ENCODE results near the gene EPHA10. TPM values are rescaled to one million over a fixed set of nuclear protein-coding genes. Genes with fewer than 3 reads are reported as not detected.

EPHA10 gene
- total and polyA plus RNA-seq, 4 donors, result 0.05 to 0.25 (median 0.12) TPM; not detected in 1

DNA sequence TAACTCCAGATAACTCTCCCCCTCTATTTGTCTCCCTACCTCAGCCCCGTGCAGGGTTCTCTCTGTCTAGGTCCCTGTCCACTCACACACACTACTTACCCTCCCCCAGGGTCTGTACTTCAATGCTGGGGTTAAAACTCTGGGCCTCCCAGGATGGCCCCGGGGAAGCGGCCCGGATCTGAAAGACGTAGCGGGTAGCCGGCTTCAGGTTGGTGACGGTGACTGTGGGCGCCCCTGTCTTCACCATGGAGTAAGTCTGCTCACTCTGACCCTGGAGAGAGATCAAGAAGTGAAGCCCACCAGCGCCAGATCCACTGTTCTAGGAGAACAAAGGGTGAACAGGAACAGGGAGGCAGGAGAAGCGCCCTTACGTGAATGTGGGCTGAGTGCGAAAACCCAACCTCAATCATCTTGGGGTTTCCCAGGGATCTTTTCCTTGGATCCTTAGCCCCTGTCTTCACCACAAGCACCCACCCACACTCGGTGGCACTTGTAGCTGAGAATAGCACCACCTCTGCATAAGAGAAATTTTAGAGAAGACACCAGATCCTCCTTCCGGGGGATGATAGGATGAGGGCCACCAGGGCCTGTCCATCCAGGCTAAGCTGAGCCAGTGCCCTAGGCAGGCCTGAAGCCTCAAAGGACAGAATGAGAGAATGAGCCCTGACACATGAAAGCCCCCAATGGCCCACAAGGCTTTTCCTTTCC, 33.5 kb downstream of the EPHA10 start:
- H3K27ac ChIP-seq (ENCODE audit: low read depth in 1 of 2, low read length in 2 of 2), result no peak overlapping the region
- H3K4me3 ChIP-seq (ENCODE audit: low read length in 2 of 2), result no peak overlapping the region
- peak in 1 of 2 donors; percentile 55 for DNase-seq
- intact Hi-C loops (cut with DNase I), result no loop called here
- H3K9me3 ChIP-seq (ENCODE audit: control insufficient read depth, low read length), result no peaks in the 10 kb centered on the region
- no peaks in the 10 kb centered on the region for H3K36me3 ChIP-seq (ENCODE audit: control insufficient read depth in 1 of 2, insufficient read depth in 2 of 2, low read length in 1 of 2)
- peaks cover 0 to 1% of the 10 kb centered on the region in 2 donors for H3K27me3 ChIP-seq (ENCODE audit: control insufficient read depth in 1 of 2, insufficient read depth in 2 of 2, low read length in 1 of 2)
- WGBS, 2 donors, result 85 to 88% methylated on average over 15 of the region's 15 CpGs
- no peaks in the 10 kb centered on the region for H3K4me1 ChIP-seq (ENCODE audit: control insufficient read depth in 1 of 2, insufficient read depth in 2 of 2, low read length in 2 of 2)
- no peak for ATAC-seq (ENCODE audit: low FRiP score)

DNA sequence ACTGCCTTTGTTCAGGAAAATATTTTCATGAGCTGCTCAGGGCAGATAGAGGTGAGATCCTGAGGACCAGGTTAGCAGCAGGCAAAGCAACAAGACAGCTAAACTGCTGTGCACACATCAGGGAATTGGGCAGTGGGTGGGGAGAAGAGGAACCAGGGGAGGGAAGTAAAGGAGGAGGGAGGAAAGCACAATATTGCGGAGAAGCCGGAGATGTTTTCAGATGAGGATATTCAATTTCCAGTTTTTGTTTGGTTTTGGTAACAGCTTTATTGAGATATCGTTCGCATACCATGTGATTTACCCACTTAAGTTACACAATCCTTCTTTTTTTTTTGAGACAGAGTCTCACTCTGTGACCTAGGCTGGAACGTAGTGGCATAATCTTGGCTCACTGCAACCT, 34.5 kb downstream of the EPHA10 start:
- peak in 1 of 2 donors; percentile 3 for DNase-seq
- no peak for ATAC-seq (ENCODE audit: low FRiP score)
- H3K4me1 ChIP-seq (ENCODE audit: control insufficient read depth in 1 of 2, insufficient read depth in 2 of 2, low read length in 2 of 2), result no peaks in the 10 kb centered on the region
- peaks cover 0 to 1% of the 10 kb centered on the region in 2 donors for H3K27me3 ChIP-seq (ENCODE audit: control insufficient read depth in 1 of 2, insufficient read depth in 2 of 2, low read length in 1 of 2)
- WGBS, 2 donors, result 81% methylated on average over 5 of the region's 5 CpGs
- no peak overlapping the region for H3K4me3 ChIP-seq (ENCODE audit: low read length in 2 of 2)
- H3K36me3 ChIP-seq (ENCODE audit: control insufficient read depth in 1 of 2, insufficient read depth in 2 of 2, low read length in 1 of 2), result no peaks in the 10 kb centered on the region
- no peak overlapping the region for H3K27ac ChIP-seq (ENCODE audit: low read depth in 1 of 2, low read length in 2 of 2)
- intact Hi-C loops (cut with DNase I), result no loop called here
- no peaks in the 10 kb centered on the region for H3K9me3 ChIP-seq (ENCODE audit: control insufficient read depth, low read length)

DNA sequence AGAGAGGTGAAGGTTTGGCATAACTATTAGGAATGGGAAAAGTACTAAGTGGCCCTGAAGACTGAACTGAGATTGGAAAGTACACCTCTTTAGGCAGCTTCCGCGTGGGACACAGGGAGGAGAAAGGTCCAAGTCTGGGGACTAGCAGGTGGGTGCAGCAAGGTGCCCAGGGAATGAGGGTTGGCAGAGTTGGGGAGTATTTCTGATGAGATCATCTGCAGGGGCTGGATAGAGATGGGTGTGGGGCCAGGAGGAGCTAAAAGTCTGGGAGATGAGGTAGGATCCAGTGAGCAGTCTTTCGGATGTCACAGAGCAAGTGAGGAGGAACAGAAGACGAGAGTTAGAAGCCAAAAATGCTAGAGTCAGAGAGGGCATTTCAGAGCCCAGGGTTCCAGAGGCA, 36.5 kb downstream of the EPHA10 start:
- H3K4me1 ChIP-seq (ENCODE audit: control insufficient read depth in 1 of 2, insufficient read depth in 2 of 2, low read length in 2 of 2), result no peaks in the 10 kb centered on the region
- no peaks in the 10 kb centered on the region for H3K9me3 ChIP-seq (ENCODE audit: control insufficient read depth, low read length)
- 80 to 82% methylated on average over 4 of the region's 4 CpGs for WGBS, 2 donors
- H3K4me3 ChIP-seq (ENCODE audit: low read length in 2 of 2), result no peak overlapping the region
- no peaks in the 10 kb centered on the region for H3K36me3 ChIP-seq (ENCODE audit: control insufficient read depth in 1 of 2, insufficient read depth in 2 of 2, low read length in 1 of 2)
- no peak overlapping the region for H3K27ac ChIP-seq (ENCODE audit: low read depth in 1 of 2, low read length in 2 of 2)
- H3K27me3 ChIP-seq (ENCODE audit: control insufficient read depth in 1 of 2, insufficient read depth in 2 of 2, low read length in 1 of 2), result peaks cover 0 to 1% of the 10 kb centered on the region in 2 donors
- intact Hi-C loops (cut with DNase I), result no loop called here
- ATAC-seq (ENCODE audit: low FRiP score), result no peak
- peak in 1 of 2 donors; percentile 31 for DNase-seq

DNA sequence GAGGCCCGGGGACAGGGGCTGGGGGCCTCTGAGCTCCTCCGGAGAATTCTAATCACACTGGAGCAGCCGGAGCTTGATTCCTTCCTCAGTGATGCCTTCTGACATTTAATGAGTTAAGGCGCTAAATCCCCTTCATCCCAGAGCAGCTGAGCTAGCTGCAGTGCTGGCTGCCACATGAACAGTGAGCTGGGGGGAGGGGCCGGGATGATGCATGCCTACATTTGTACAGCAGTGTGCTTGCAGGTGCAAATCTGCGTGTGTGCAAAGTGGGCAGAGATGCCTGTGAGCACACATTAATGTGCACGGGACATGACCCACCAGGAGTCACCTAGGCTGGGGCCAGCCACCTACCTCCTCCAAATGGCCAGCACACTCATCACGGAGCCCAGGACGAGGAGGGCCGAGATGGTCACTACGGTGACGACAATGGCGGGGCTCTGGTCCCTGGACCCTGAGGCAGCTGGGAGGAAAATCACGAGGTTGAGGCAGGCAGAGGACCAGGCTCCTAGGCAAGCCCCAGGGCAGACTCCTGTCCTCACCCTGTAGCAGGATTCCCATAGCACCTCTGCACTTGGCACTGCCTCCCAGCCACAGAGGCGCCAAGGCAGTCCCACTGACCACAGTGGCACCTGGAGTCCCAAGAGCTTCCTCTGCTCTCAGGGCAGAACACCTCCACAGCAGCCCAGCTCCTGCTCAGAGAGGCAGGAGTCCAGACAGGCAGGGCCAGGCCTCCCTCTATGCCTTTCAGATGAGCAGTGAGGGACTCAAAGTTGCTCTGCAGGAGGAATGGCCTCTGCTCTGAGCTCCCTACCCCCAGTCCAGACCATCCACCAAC, 38.0 kb downstream of the EPHA10 start:
- Histone ChIP-seq H3K27ac (ENCODE audit: low read depth in 1 of 2, low read length in 2 of 2) (no peak overlapping the region), H3K4me1 (ENCODE audit: control insufficient read depth in 1 of 2, insufficient read depth in 2 of 2, low read length in 2 of 2) (no peaks in the 10 kb centered on the region), H3K4me3 (ENCODE audit: low read length in 2 of 2) (no peak overlapping the region), H3K9me3 (ENCODE audit: control insufficient read depth, low read length) (no peaks in the 10 kb centered on the region), H3K27me3 (ENCODE audit: control insufficient read depth in 1 of 2, insufficient read depth in 2 of 2, low read length in 1 of 2) (peaks cover 0 to 1% of the 10 kb centered on the region in 2 donors), H3K36me3 (ENCODE audit: control insufficient read depth in 1 of 2, insufficient read depth in 2 of 2, low read length in 1 of 2) (no peaks in the 10 kb centered on the region)
- 61 to 62% methylated on average over 15 of the region's 15 CpGs for WGBS, 2 donors
- DNase-seq (peak in 1 of 2 donors; percentile 63), ATAC-seq (ENCODE audit: low FRiP score) (peak; percentile 23)
- intact Hi-C loops (cut with DNase I), result no loop called here

DNA sequence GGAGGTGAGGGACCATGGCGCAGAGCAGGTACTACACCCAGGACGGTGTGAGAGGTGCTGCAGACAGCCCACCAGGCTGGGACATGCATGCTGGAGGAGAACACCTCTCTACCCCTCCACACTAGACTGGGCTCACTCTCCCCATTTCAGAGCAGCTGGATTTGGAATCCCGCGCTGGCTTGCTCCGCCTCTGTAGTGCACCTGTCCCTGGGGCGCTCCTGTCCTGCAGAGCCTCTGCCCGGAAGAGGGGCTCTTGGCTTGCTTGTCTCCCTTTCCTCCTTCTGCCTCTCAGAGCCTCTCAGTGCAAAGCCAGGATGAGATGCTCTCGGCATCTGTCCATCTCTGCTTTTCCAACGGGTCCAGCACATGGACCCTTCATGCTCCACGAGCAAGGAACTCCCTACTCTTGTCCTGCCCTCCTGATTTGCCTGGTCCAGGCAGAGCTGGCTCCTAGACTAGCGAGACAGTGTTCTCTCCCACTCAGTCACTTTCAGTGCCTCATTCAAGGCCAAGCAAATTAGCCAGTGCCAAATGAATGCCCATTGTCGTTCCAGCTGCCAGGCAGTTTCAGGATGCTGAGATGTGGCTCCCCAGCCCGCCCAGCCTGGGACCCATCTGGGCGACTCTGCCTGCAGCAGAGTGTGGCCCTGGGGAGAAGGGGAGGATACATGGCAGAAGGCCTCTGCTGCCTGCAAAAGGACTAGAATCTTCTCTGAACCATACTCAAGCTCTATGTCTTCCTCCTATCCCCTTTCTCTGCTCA, 38.9 kb downstream of the EPHA10 start:
- ATAC-seq (ENCODE audit: low FRiP score), result no peak
- H3K27me3 ChIP-seq (ENCODE audit: control insufficient read depth in 1 of 2, insufficient read depth in 2 of 2, low read length in 1 of 2), result peaks cover 0 to 1% of the 10 kb centered on the region in 2 donors
- intact Hi-C loops (cut with DNase I), result no loop called here

DNA sequence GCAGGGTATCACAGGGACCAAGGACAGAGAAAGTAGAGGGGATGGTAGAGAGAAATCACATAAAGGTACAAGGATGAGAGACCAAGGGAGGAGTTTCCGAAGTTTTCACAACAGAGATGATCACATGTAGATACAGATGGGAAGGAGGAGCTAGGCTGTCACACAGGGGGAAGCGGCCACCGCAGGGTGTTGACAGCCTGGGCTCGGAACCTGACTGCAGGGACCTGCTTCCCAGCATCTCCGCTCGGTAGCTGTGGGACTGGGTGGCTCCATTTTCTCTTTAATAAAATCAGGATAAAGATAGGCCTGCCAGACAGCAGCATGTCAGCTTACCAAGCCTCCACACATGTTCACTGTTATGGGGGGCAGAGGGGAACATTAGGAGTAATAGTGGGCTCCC, 40.3 kb downstream of the EPHA10 start:
- Histone ChIP-seq H3K4me1 (ENCODE audit: control insufficient read depth in 1 of 2, insufficient read depth in 2 of 2, low read length in 2 of 2) (no peaks in the 10 kb centered on the region), H3K27me3 (ENCODE audit: control insufficient read depth in 1 of 2, insufficient read depth in 2 of 2, low read length in 1 of 2) (no peaks in the 10 kb centered on the region), H3K36me3 (ENCODE audit: control insufficient read depth in 1 of 2, insufficient read depth in 2 of 2, low read length in 1 of 2) (no peaks in the 10 kb centered on the region), H3K4me3 (ENCODE audit: low read length in 2 of 2) (no peak overlapping the region), H3K27ac (ENCODE audit: low read depth in 1 of 2, low read length in 2 of 2) (no peak overlapping the region), H3K9me3 (ENCODE audit: control insufficient read depth, low read length) (no peaks in the 10 kb centered on the region)
- intact Hi-C loops (cut with DNase I), result no loop called here
- no peak for ATAC-seq (ENCODE audit: low FRiP score)
- WGBS, 2 donors, result 78 to 79% methylated on average over 6 of the region's 6 CpGs
- no peak for DNase-seq

More for the DNA sequence above, 38.9 kb downstream of the EPHA10 start:
- H3K36me3 ChIP-seq (ENCODE audit: control insufficient read depth in 1 of 2, insufficient read depth in 2 of 2, low read length in 1 of 2), result no peaks in the 10 kb centered on the region
- no peaks in the 10 kb centered on the region for H3K4me1 ChIP-seq (ENCODE audit: control insufficient read depth in 1 of 2, insufficient read depth in 2 of 2, low read length in 2 of 2)
- H3K4me3 ChIP-seq (ENCODE audit: low read length in 2 of 2), result no peak overlapping the region
- no peaks in the 10 kb centered on the region for H3K9me3 ChIP-seq (ENCODE audit: control insufficient read depth, low read length)
- 77 to 79% methylated on average over 14 of the region's 14 CpGs for WGBS, 2 donors
- peak in 1 of 2 donors; percentile 45 for DNase-seq
- H3K27ac ChIP-seq (ENCODE audit: low read depth in 1 of 2, low read length in 2 of 2), result no peak overlapping the region

DNA sequence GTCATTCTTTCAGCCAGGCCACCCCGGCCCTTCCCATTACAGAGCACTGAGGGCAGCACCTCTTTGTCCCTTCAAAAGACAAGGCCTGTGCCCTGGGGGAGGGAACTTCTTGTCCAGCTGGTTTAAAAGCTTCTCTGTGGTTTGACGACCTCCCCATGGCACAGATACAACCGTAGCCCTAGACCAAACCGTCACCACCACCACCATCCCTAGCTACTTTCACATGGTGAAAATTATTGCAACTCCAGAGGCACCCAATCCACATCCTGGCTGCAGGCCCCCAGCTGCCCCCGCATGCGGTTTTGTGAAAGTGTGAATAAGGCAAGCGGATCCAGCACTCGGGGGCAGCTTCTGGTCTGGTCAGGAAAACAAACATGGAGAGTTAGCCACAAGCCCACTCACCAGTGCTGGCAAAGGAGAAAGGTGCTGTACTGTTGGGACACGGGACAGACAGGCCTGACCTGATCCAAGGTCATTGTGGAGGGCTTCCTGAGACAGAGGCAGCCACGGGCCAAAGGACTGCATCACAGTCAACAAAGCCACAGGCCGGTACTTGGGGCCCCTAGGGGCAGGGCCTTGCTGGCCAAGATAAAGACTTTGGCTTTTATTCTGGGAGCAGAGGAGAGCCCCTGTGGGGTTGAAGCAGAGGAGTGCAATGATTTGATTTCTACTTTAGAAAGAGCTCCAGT, 41.4 kb downstream of the EPHA10 start:
- ATAC-seq (ENCODE audit: low FRiP score) (no peak), DNase-seq (no peak)
- 53 to 56% methylated on average over 11 of the region's 11 CpGs for WGBS, 2 donors
- no peak overlapping the region for H3K27ac ChIP-seq (ENCODE audit: low read depth in 1 of 2, low read length in 2 of 2)
- H3K9me3 ChIP-seq (ENCODE audit: control insufficient read depth, low read length), result no peaks in the 10 kb centered on the region
- no peak overlapping the region for H3K4me3 ChIP-seq (ENCODE audit: low read length in 2 of 2)
- H3K4me1 ChIP-seq (ENCODE audit: control insufficient read depth in 1 of 2, insufficient read depth in 2 of 2, low read length in 2 of 2), result no peaks in the 10 kb centered on the region
- H3K36me3 ChIP-seq (ENCODE audit: control insufficient read depth in 1 of 2, insufficient read depth in 2 of 2, low read length in 1 of 2), result no peaks in the 10 kb centered on the region
- intact Hi-C loops (cut with DNase I), result no loop called here
- H3K27me3 ChIP-seq (ENCODE audit: control insufficient read depth in 1 of 2, insufficient read depth in 2 of 2, low read length in 1 of 2), result no peaks in the 10 kb centered on the region

DNA sequence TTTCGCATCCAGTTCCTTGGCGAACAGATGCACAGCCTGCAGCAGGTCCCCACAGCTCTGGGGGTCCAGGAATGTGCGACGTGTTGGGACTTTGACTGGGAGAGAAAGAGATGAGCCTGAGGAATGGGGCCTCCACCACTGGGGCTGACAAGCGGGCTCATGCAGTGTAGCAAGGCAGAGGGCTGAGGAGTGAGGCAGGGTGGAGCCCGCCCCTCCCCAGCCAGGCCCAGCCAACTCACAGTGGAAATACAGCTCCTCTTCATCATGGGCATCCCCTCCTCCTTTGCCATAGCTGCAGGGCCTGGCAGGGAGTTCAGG, 41.9 kb downstream of the EPHA10 start:
- 81 to 89% methylated on average over 6 of the region's 6 CpGs for WGBS, 2 donors
- DNase-seq (no peak), ATAC-seq (ENCODE audit: low FRiP score) (no peak)
- H3K9me3 ChIP-seq (ENCODE audit: control insufficient read depth, low read length), result no peaks in the 10 kb centered on the region
- H3K4me1 ChIP-seq (ENCODE audit: control insufficient read depth in 1 of 2, insufficient read depth in 2 of 2, low read length in 2 of 2), result no peaks in the 10 kb centered on the region
- no peaks in the 10 kb centered on the region for H3K36me3 ChIP-seq (ENCODE audit: control insufficient read depth in 1 of 2, insufficient read depth in 2 of 2, low read length in 1 of 2)
- intact Hi-C loops (cut with DNase I), result no loop called here
- no peaks in the 10 kb centered on the region for H3K27me3 ChIP-seq (ENCODE audit: control insufficient read depth in 1 of 2, insufficient read depth in 2 of 2, low read length in 1 of 2)
- no peak overlapping the region for H3K4me3 ChIP-seq (ENCODE audit: low read length in 2 of 2)
- H3K27ac ChIP-seq (ENCODE audit: low read depth in 1 of 2, low read length in 2 of 2), result no peak overlapping the region

Measured in aorta (tissue), 5 donors.